ENCODE data around the gene KNCN. TPM values are rescaled to one million over a fixed set of nuclear protein-coding genes. Genes with fewer than 3 reads are reported as not detected.

KNCN gene
- polyA plus RNA-seq, 4 donors: not detected

- DNase-seq (ENCODE audit: low read depth in 4 of 4, low spot score in 2 of 4): no peak
These were observed 24.7 kb downstream of the KNCN start for GRCh38 chr1:46526691-46527291.

- no peak for DNase-seq (ENCODE audit: low read depth in 4 of 4, low spot score in 2 of 4)
These were observed 25.3 kb downstream of the KNCN start for GRCh38 chr1:46526013-46526690.

GRCh38 chr1:46525253-46525983, 26.0 kb downstream of the KNCN start:
- no peak for DNase-seq (ENCODE audit: low read depth in 4 of 4, low spot score in 2 of 4)

GRCh38 chr1:46524843-46525242, 26.6 kb downstream of the KNCN start:
- no peak for DNase-seq (ENCODE audit: low read depth in 4 of 4, low spot score in 2 of 4)

- no peak for DNase-seq (ENCODE audit: low read depth in 4 of 4, low spot score in 2 of 4)
These were observed 27.7 kb downstream of the KNCN start for GRCh38 chr1:46523496-46524353.

GRCh38 chr1:46522969-46523320, 28.5 kb downstream of the KNCN start:
- DNase-seq (ENCODE audit: low read depth in 4 of 4, low spot score in 2 of 4): no peak

- no peak for DNase-seq (ENCODE audit: low read depth in 4 of 4, low spot score in 2 of 4)
These were observed 29.1 kb downstream of the KNCN start for GRCh38 chr1:46522184-46522968.

GRCh38 chr1:46521414-46521813, 30.0 kb downstream of the KNCN start:
- no peak for DNase-seq (ENCODE audit: low read depth in 4 of 4, low spot score in 2 of 4)

- no peak for DNase-seq (ENCODE audit: low read depth in 4 of 4, low spot score in 2 of 4)
These were observed 31.2 kb downstream of the KNCN start for GRCh38 chr1:46520063-46520911.

GRCh38 chr1:46519209-46519608, 32.2 kb downstream of the KNCN start:
- DNase-seq (ENCODE audit: low read depth in 4 of 4, low spot score in 2 of 4): no peak

- no peak for DNase-seq (ENCODE audit: low read depth in 4 of 4, low spot score in 2 of 4)
These were observed 33.4 kb downstream of the KNCN start for GRCh38 chr1:46517932-46518498.

GRCh38 chr1:46517010-46517600, 34.3 kb downstream of the KNCN start:
- no peak for DNase-seq (ENCODE audit: low read depth in 4 of 4, low spot score in 2 of 4)

GRCh38 chr1:46516200-46516950, 35.1 kb downstream of the KNCN start:
- no peak for DNase-seq (ENCODE audit: low read depth in 4 of 4, low spot score in 2 of 4)

- DNase-seq (ENCODE audit: low read depth in 4 of 4, low spot score in 2 of 4): no peak
These were observed 35.9 kb downstream of the KNCN start for GRCh38 chr1:46515576-46515975.

- no peak for DNase-seq (ENCODE audit: low read depth in 4 of 4, low spot score in 2 of 4)
These were observed 37.9 kb downstream of the KNCN start for GRCh38 chr1:46513536-46513935.

- no peak for DNase-seq (ENCODE audit: low read depth in 4 of 4, low spot score in 2 of 4)
These were observed 38.7 kb downstream of the KNCN start for GRCh38 chr1:46512792-46513190.

GRCh38 chr1:46512135-46512791, 39.2 kb downstream of the KNCN start:
- DNase-seq (ENCODE audit: low read depth in 4 of 4, low spot score in 2 of 4): no peak
